ENCODE results near the gene OTC.

OTC gene

GRCh38 chrX:38351346-38351745 lies 1.1 kb upstream of the OTC start:
- WGBS, 2 donors (ENCODE audit: extremely low coverage in 2 of 2, insufficient read length in 2 of 2, insufficient replicate concordance in 1 of 2): no CpG with 5 or more reads among the region's 3 CpGs
- H3K9ac ChIP-seq (ENCODE audit: low read depth, low read length, poor library complexity): no peak overlapping the region
- no peak overlapping the region for H3K23ac ChIP-seq (ENCODE audit: low read depth, low read length, poor library complexity)
- H4K91ac ChIP-seq (ENCODE audit: low read depth, low read length, poor library complexity): no peak overlapping the region
- no peak overlapping the region for H3K27ac ChIP-seq (replicated peaks; ENCODE audit: low read length)
- H3K79me1 ChIP-seq (ENCODE audit: low read depth, low read length): no peaks in the 10 kb centered on the region
- no peak overlapping the region for H4K8ac ChIP-seq (ENCODE audit: low read depth, low read length)
- no peak overlapping the region for H2AK5ac ChIP-seq (ENCODE audit: low read depth, low read length)
- no peak for DNase-seq (ENCODE audit: low spot score)
- H3K4me1 ChIP-seq (ENCODE audit: control insufficient read depth in 2 of 2, insufficient read depth in 1 of 2, low read depth in 1 of 2, low read length in 2 of 2): no peaks in the 10 kb centered on the region
- H2BK15ac ChIP-seq (ENCODE audit: low read length): no peak overlapping the region
- no peak overlapping the region for H2AFZ ChIP-seq (ENCODE audit: low read length)
- H3K4me3 ChIP-seq (ENCODE audit: low read length in 2 of 2): no peak overlapping the region
- H3K9me3 ChIP-seq (replicated peaks in 1 of 2; ENCODE audit: control insufficient read depth in 2 of 2, insufficient read depth in 1 of 2, low read depth in 1 of 2, low read length in 2 of 2): no peaks in the 10 kb centered on the region
- H3K4ac ChIP-seq (ENCODE audit: low read length): no peak overlapping the region
- peaks cover 0 to 5% (median 0%) of the 10 kb centered on the region in 3 experiments for H3K27me3 ChIP-seq (ENCODE audit: control insufficient read depth in 3 of 3, insufficient read depth in 3 of 3, low read depth in 1 of 3, low read length in 3 of 3)
- H3K14ac ChIP-seq (ENCODE audit: low read length): no peak overlapping the region
- H2BK12ac ChIP-seq (ENCODE audit: low read length): no peak overlapping the region
- no peak overlapping the region for H2BK120ac ChIP-seq (ENCODE audit: low read depth, low read length)
- no peak overlapping the region for H3K4me2 ChIP-seq (ENCODE audit: insufficient read depth, low read length, poor library complexity, severe bottlenecking)
- no peaks in the 10 kb centered on the region for H3K36me3 ChIP-seq (replicated peaks in 1 of 2; ENCODE audit: control insufficient read depth in 2 of 2, insufficient read depth in 2 of 2, low read length in 2 of 2)
- no peak overlapping the region for H2BK5ac ChIP-seq (ENCODE audit: low read length)
- no peak overlapping the region for H3K18ac ChIP-seq (ENCODE audit: low read length)

DNA sequence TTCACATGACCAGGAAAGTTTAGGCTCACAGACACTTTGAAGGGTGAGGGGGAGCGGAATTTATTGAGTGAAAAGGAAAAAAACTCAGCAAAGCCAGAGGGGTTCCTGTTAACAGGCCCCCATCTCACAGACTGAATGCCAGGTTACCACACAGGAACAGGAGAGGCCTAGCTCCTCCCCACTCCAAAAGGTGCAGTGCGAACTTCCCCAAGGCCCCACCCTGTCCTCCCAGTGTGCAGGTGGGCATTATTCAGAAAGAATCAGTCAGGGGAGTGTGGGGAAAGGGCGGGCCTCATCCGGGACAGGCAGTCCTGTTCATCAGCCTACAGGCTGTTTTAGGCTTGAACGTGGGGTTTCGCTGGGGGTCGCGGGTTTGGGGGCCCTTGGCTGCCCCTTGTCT lies 4.0 kb downstream of the OTC start:
- Histone ChIP-seq H3K27me3 (ENCODE audit: control insufficient read depth in 3 of 3, insufficient read depth in 3 of 3, low read depth in 1 of 3, low read length in 3 of 3) (no peaks in the 10 kb centered on the region), H2BK5ac (ENCODE audit: low read length) (no peak overlapping the region), H2BK15ac (ENCODE audit: low read length) (no peak overlapping the region), H2AK5ac (ENCODE audit: low read depth, low read length) (no peak overlapping the region), H4K8ac (ENCODE audit: low read depth, low read length) (no peak overlapping the region), H3K4ac (ENCODE audit: low read length) (no peak overlapping the region), H3K36me3 (replicated peaks in 1 of 2; ENCODE audit: control insufficient read depth in 2 of 2, insufficient read depth in 2 of 2, low read length in 2 of 2) (no peaks in the 10 kb centered on the region), H2BK120ac (ENCODE audit: low read depth, low read length) (no peak overlapping the region), H3K18ac (ENCODE audit: low read length) (no peak overlapping the region), H3K9me3 (replicated peaks in 1 of 2; ENCODE audit: control insufficient read depth in 2 of 2, insufficient read depth in 1 of 2, low read depth in 1 of 2, low read length in 2 of 2) (no peaks in the 10 kb centered on the region), H3K27ac (replicated peaks; ENCODE audit: low read length) (no peak overlapping the region), H2AFZ (ENCODE audit: low read length) (no peak overlapping the region), H3K23ac (ENCODE audit: low read depth, low read length, poor library complexity) (no peak overlapping the region), H3K4me2 (ENCODE audit: insufficient read depth, low read length, poor library complexity, severe bottlenecking) (no peak overlapping the region), H2BK12ac (ENCODE audit: low read length) (no peak overlapping the region), H3K9ac (ENCODE audit: low read depth, low read length, poor library complexity) (peak overlapping the region; percentile 4), H3K79me1 (ENCODE audit: low read depth, low read length) (no peaks in the 10 kb centered on the region), H3K4me1 (ENCODE audit: control insufficient read depth in 2 of 2, insufficient read depth in 1 of 2, low read depth in 1 of 2, low read length in 2 of 2) (no peaks in the 10 kb centered on the region), H3K4me3 (ENCODE audit: low read length in 2 of 2) (no peak overlapping the region), H4K91ac (ENCODE audit: low read depth, low read length, poor library complexity) (no peak overlapping the region), H3K14ac (ENCODE audit: low read length) (no peak overlapping the region)
- WGBS, 2 donors (ENCODE audit: extremely low coverage in 2 of 2, insufficient read length in 2 of 2, insufficient replicate concordance in 1 of 2): no CpG with 5 or more reads among the region's 8 CpGs
- no peak for DNase-seq (ENCODE audit: low spot score)

GRCh38 chrX:38357747-38358673 lies 5.6 kb downstream of the OTC start:
- Histone ChIP-seq H3K36me3 (replicated peaks in 1 of 2; ENCODE audit: control insufficient read depth in 2 of 2, insufficient read depth in 2 of 2, low read length in 2 of 2) (no peaks in the 10 kb centered on the region), H3K27ac (replicated peaks; ENCODE audit: low read length) (no peak overlapping the region), H2BK12ac (ENCODE audit: low read length) (no peak overlapping the region), H3K18ac (ENCODE audit: low read length) (no peak overlapping the region), H2BK120ac (ENCODE audit: low read depth, low read length) (no peak overlapping the region), H2BK15ac (ENCODE audit: low read length) (no peak overlapping the region), H2AK5ac (ENCODE audit: low read depth, low read length) (no peak overlapping the region), H3K4me1 (ENCODE audit: control insufficient read depth in 2 of 2, insufficient read depth in 1 of 2, low read depth in 1 of 2, low read length in 2 of 2) (no peaks in the 10 kb centered on the region), H3K9me3 (replicated peaks in 1 of 2; ENCODE audit: control insufficient read depth in 2 of 2, insufficient read depth in 1 of 2, low read depth in 1 of 2, low read length in 2 of 2) (no peaks in the 10 kb centered on the region), H3K9ac (ENCODE audit: low read depth, low read length, poor library complexity) (no peak overlapping the region), H3K27me3 (ENCODE audit: control insufficient read depth in 3 of 3, insufficient read depth in 3 of 3, low read depth in 1 of 3, low read length in 3 of 3) (no peaks in the 10 kb centered on the region), H4K91ac (ENCODE audit: low read depth, low read length, poor library complexity) (no peak overlapping the region), H3K23ac (ENCODE audit: low read depth, low read length, poor library complexity) (no peak overlapping the region), H3K14ac (ENCODE audit: low read length) (no peak overlapping the region), H4K8ac (ENCODE audit: low read depth, low read length) (no peak overlapping the region), H2AFZ (ENCODE audit: low read length) (no peak overlapping the region), H3K79me1 (ENCODE audit: low read depth, low read length) (no peaks in the 10 kb centered on the region), H2BK5ac (ENCODE audit: low read length) (no peak overlapping the region), H3K4me2 (ENCODE audit: insufficient read depth, low read length, poor library complexity, severe bottlenecking) (no peak overlapping the region), H3K4ac (ENCODE audit: low read length) (no peak overlapping the region), H3K4me3 (ENCODE audit: low read length in 2 of 2) (no peak overlapping the region)
- DNase-seq (ENCODE audit: low spot score): no peak
- no CpG with 5 or more reads among the region's 4 CpGs for WGBS, 2 donors (ENCODE audit: extremely low coverage in 2 of 2, insufficient read length in 2 of 2, insufficient replicate concordance in 1 of 2)

GRCh38 chrX:38363046-38363445 lies 10.6 kb downstream of the OTC start:
- Histone ChIP-seq H2BK5ac (ENCODE audit: low read length) (no peak overlapping the region), H3K4me1 (ENCODE audit: control insufficient read depth in 2 of 2, insufficient read depth in 1 of 2, low read depth in 1 of 2, low read length in 2 of 2) (no peaks in the 10 kb centered on the region), H3K9me3 (replicated peaks in 1 of 2; ENCODE audit: control insufficient read depth in 2 of 2, insufficient read depth in 1 of 2, low read depth in 1 of 2, low read length in 2 of 2) (no peaks in the 10 kb centered on the region), H3K79me1 (ENCODE audit: low read depth, low read length) (no peaks in the 10 kb centered on the region), H3K14ac (ENCODE audit: low read length) (no peak overlapping the region), H2BK120ac (ENCODE audit: low read depth, low read length) (no peak overlapping the region), H3K27me3 (ENCODE audit: control insufficient read depth in 3 of 3, insufficient read depth in 3 of 3, low read depth in 1 of 3, low read length in 3 of 3) (no peaks in the 10 kb centered on the region), H2BK15ac (ENCODE audit: low read length) (no peak overlapping the region), H3K4ac (ENCODE audit: low read length) (no peak overlapping the region), H2AK5ac (ENCODE audit: low read depth, low read length) (no peak overlapping the region), H3K18ac (ENCODE audit: low read length) (no peak overlapping the region), H3K27ac (replicated peaks; ENCODE audit: low read length) (no peak overlapping the region), H2AFZ (ENCODE audit: low read length) (no peak overlapping the region), H3K23ac (ENCODE audit: low read depth, low read length, poor library complexity) (no peak overlapping the region), H3K4me3 (ENCODE audit: low read length in 2 of 2) (no peak overlapping the region), H2BK12ac (ENCODE audit: low read length) (no peak overlapping the region), H3K36me3 (replicated peaks in 1 of 2; ENCODE audit: control insufficient read depth in 2 of 2, insufficient read depth in 2 of 2, low read length in 2 of 2) (no peaks in the 10 kb centered on the region), H3K4me2 (ENCODE audit: insufficient read depth, low read length, poor library complexity, severe bottlenecking) (no peak overlapping the region), H3K9ac (ENCODE audit: low read depth, low read length, poor library complexity) (no peak overlapping the region), H4K91ac (ENCODE audit: low read depth, low read length, poor library complexity) (no peak overlapping the region), H4K8ac (ENCODE audit: low read depth, low read length) (no peak overlapping the region)
- no peak for DNase-seq (ENCODE audit: low spot score)

Data from neuronal stem cell (in vitro differentiated cells).